HEK293T (cell line): Measurements from ENCODE around the gene RCHY1.

Experiments used
- CTCF ChIA-PET: fragments of 350-600 bp; formaldehyde crosslinking; extraction: SDS; loops from one replicate; lab custom pipeline; 2021; ENCODE audit warnings: antibody characterized with exemption, inconsistent platforms; lab: Yijun Ruan, JAX
- POLR2A ChIA-PET: fragments of 350-600 bp; formaldehyde crosslinking; extraction: SDS; loops from one replicate; lab custom pipeline; 2020; ENCODE audit warnings: antibody characterized with exemption, inconsistent platforms; lab: Yijun Ruan, JAX
- DNase-seq: peaks from one replicate; pipeline ENCODE4 v3.0.0; 2012; ENCODE audit warnings: mixed read lengths; ENCODE audit errors: extremely low spot score
- ARNT ChIP-seq: fragments of 450-650 bp; IDR thresholded peaks from 2 replicates; pipeline ENCODE4 v1.6.1; 2017; ENCODE audit warnings: mild to moderate bottlenecking
- BHLHE40 ChIP-seq: fragments of 450-650 bp; IDR thresholded peaks from 2 replicates; pipeline ENCODE4 v1.6.1; 2016; ENCODE audit warnings: mild to moderate bottlenecking, moderate library complexity, borderline replicate concordance
- CTBP1 ChIP-seq: fragments of 450-650 bp; IDR thresholded peaks from 2 replicates; pipeline ENCODE4 v1.6.1; 2016; ENCODE audit warnings: borderline replicate concordance
- ELF4 ChIP-seq: fragments of 450-650 bp; IDR thresholded peaks from 2 replicates; pipeline ENCODE4 v1.6.1; 2017; ENCODE audit warnings: antibody characterized with exemption
- FOXA1 ChIP-seq: fragments of 450-650 bp; IDR thresholded peaks from 2 replicates; pipeline ENCODE4 v1.6.1; 2016; ENCODE audit warnings: mild to moderate bottlenecking
- FOXK2 ChIP-seq: fragments of 450-650 bp; IDR thresholded peaks from 2 replicates; pipeline ENCODE4 v1.6.1; 2016; ENCODE audit warnings: mild to moderate bottlenecking
- FOXM1 ChIP-seq: fragments of 450-650 bp; IDR thresholded peaks from 2 replicates; pipeline ENCODE4 v1.6.1; 2017; ENCODE audit warnings: mild to moderate bottlenecking, borderline replicate concordance
- HDGF ChIP-seq: fragments of 450-650 bp; IDR thresholded peaks from 2 replicates; pipeline ENCODE4 v1.6.1; 2017; ENCODE audit warnings: antibody characterized with exemption, borderline replicate concordance
- L3MBTL2 ChIP-seq: fragments of 450-650 bp; conservative IDR thresholded peaks from 2 replicates; pipeline ENCODE4 v1.6.1; 2016; ENCODE audit warnings: mild to moderate bottlenecking
- LEF1 ChIP-seq: fragments of 450-650 bp; IDR thresholded peaks from 2 replicates; pipeline ENCODE4 v1.6.1; 2017; ENCODE audit warnings: mild to moderate bottlenecking, borderline replicate concordance
- NFRKB ChIP-seq: fragments of 450-650 bp; IDR thresholded peaks from 2 replicates; pipeline ENCODE4 v1.6.1; 2016; ENCODE audit warnings: mild to moderate bottlenecking, moderate library complexity
- SP1 ChIP-seq: fragments of 450-650 bp; IDR thresholded peaks from 2 replicates; pipeline ENCODE4 v1.6.1; 2017
- SUZ12 ChIP-seq: fragments of 450-650 bp; IDR thresholded peaks from 2 replicates; pipeline ENCODE4 v1.6.1; 2016; ENCODE audit warnings: mild to moderate bottlenecking
- TARDBP ChIP-seq: fragments of 450-650 bp; IDR thresholded peaks from 2 replicates; pipeline ENCODE4 v1.6.1; 2016
- ZNF384 ChIP-seq: fragments of 450-650 bp; IDR thresholded peaks from 2 replicates; pipeline ENCODE4 v1.6.1; 2016
- TF ChIP-seq, protein P1 (sequence below): fragments of 450-650 bp; IDR thresholded peaks from 2 replicates; pipeline ENCODE4 v1.6.1; 2016

RCHY1 gene

DNA sequence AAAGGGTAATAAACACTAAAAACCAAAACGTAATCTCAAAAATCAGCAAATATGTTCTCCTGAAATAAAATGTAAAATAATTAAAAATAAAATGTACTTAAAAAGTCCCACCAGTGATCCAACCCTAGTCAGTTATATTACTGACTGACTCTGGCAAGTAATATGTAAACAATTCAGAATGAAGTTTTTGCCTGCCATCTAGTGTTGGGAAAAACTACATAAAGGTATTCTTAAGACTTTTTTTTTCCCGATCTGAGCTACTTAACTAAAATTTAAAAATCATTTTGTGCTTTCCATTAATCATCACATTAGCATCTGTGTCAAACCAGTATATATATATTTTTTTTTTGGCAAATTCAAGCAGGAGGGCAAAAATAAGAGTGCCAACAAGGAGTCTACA is 24.0 kb downstream of the RCHY1 start:
- TF ChIP-seq BHLHE40 (no peak), CTBP1 (no peak), SP1 (no peak), FOXM1 (no peak), FOXK2 (no peak), L3MBTL2 (no peak), ARNT (no peak), ZNF384 (no peak), NFRKB (no peak), SUZ12 (no peak), TARDBP (no peak), FOXA1 (no peak), HDGF (no peak), LEF1 (no peak), ELF4 (no peak)
- TF ChIP-seq, protein P1, sequence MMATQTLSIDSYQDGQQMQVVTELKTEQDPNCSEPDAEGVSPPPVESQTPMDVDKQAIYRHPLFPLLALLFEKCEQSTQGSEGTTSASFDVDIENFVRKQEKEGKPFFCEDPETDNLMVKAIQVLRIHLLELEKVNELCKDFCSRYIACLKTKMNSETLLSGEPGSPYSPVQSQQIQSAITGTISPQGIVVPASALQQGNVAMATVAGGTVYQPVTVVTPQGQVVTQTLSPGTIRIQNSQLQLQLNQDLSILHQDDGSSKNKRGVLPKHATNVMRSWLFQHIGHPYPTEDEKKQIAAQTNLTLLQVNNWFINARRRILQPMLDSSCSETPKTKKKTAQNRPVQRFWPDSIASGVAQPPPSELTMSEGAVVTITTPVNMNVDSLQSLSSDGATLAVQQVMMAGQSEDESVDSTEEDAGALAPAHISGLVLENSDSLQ, result no peak
- ChIA-PET POLR2A (no interaction called here), CTCF (interaction anchor here (0.6 kb wide), 1 partner anchor 58 kb away, joined by 7 read pairs; no protein-coding TSS in a partner anchor)
- DNase-seq, result no peak

DNA sequence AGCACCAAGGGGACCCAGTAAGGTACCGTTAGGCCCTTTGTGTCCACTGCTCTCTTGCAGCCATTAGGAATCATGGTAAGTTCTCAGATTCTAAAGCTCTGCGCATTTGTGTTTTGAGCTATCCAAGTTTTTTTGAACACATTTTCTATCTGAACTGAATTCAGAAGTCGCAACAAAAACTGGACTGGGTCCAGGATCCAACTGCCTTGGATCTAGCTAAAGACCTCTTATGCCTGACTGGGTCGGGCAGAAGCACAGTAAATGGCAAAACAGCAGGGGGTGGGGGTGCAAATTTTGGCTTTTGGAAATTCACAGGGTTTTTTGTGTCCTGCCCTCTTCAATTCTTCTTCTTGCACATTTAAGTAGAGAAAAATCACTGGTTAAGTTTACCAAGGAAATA is 30.0 kb downstream of the RCHY1 start:
- TF ChIP-seq, protein P1, result no peak
- TF ChIP-seq NFRKB (no peak), LEF1 (no peak), BHLHE40 (no peak)
- POLR2A ChIA-PET, result no interaction called here

DNA sequence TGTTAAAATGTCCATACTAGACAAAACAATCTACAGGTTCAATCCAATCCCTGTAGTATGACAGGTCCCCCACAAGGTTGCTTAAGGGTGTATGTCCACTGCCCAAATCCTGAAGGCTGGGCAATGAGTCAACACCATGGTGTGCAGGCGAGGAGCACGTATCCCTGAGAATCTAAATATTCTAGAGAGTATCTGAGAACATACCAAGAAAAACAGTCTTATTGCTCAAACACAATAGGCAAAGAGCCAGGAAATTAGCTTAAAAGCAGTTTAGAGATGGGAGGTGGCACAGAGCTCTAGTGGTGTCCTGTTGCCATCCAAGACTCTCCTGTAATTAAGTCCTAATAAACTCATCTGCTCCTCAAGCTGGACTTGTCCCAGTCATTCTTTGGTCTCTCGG is 37.0 kb downstream of the RCHY1 start:
- no peak for DNase-seq
- TF ChIP-seq FOXK2 (no peak), L3MBTL2 (no peak), HDGF (no peak), NFRKB (no peak), BHLHE40 (no peak), ELF4 (no peak), ARNT (no peak), CTBP1 (no peak), SP1 (no peak), ZNF384 (no peak), FOXA1 (no peak)
- TF ChIP-seq, protein P1, result no peak
- POLR2A ChIA-PET, result no interaction called here
- CTCF ChIA-PET, result no interaction called here

More for the DNA sequence above, 30.0 kb downstream of the RCHY1 start:
- CTCF ChIA-PET, result interaction anchor here (0.6 kb wide), 1 partner anchor 806 kb away, joined by 11 read pairs; no protein-coding TSS in a partner anchor
- no peak for DNase-seq

DNA sequence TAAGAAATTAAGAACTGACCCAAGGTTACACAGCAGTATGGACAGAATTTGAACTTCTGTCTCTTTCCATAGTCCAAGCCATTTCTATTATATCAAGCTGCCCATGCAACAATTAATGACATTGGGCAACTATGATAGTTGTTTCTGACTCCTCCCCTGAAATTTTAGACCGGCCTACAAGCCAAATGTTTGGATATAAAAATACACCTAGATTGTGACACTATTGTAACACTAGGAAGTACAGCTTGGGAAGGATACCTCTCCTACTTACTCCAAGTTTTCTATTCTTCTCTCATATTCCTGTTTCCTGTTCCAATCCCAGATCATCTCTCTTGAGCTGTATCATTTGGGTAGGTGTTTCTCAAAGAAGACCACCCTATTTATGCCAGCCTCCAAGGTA is 43.5 kb downstream of the RCHY1 start:
- no peak for DNase-seq
- ChIA-PET CTCF (no interaction called here), POLR2A (no interaction called here)
- TF ChIP-seq HDGF (no peak), L3MBTL2 (no peak), FOXA1 (no peak), SP1 (no peak), NFRKB (no peak), ELF4 (no peak), CTBP1 (no peak), SUZ12 (no peak), ARNT (no peak), FOXM1 (no peak), TARDBP (no peak), ZNF384 (no peak)
- TF ChIP-seq, protein P1, result no peak

DNA sequence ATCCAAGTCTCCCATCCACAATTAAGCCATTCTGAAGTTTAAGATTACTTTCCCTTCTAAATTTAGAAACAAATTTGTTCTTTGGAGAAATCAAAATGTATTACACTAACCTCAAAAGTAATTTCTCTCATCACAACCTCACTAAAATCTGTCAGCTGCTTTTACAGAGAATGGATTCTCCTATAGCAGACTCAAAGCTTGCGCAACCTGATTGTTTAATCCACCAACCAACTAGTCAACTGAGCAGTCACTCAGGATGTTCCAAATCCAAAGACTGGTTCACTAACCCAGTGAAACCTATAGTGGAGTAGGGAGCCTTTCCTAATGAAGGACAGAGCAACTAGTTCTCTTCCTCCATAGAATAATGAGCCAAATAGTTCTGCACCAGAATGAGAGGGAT is 44.3 kb downstream of the RCHY1 start:
- no peak for DNase-seq
- ChIA-PET POLR2A (no interaction called here), CTCF (no interaction called here)
- TF ChIP-seq ZNF384, result no peak

DNA sequence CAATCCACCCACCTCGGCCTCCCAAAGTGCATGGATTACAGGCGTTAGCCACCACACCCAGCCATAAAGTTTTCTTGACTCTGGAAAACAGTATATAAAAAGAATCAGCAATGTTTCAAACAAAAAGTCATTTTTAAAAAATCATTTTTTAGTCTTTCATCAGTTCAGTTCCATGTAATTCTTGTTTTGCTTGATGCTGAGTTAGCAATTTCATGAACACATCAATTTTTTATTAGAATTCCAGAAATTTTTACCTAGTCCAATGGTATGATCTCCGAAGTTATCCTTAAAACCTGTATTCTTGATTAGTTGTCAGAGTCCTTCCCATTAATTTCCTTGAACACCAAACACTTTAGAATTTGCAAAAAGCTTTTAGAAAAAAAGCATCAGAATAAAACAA is 56.8 kb downstream of the RCHY1 start:
- DNase-seq, result no peak
- TF ChIP-seq LEF1, result no peak
- TF ChIP-seq FOXK2, result no peak
- no peak for TF ChIP-seq ELF4
- TF ChIP-seq ZNF384, result no peak
- TF ChIP-seq FOXM1, result no peak
- TF ChIP-seq ARNT, result no peak
- TF ChIP-seq CTBP1, result no peak
- POLR2A ChIA-PET, result no interaction called here
- CTCF ChIA-PET, result no interaction called here

DNA sequence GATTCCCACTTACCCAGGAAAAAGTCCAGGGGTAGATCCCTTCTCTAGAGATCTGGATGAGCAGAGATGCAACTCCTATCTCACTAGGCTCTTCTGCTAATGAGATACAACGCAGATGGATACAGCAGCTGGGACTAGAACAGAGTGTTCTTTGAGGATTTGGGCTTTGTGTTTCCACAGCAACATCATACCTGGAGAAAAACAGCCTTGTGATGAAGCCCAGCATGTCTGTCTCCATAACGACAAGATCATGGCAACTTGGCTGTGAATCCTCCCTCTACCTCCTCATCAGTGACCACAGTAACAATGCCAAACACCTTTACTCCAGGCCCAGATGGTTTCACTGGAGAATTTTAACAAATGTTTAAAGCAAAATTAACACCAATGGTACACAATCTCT is 80.1 kb downstream of the RCHY1 start:
- POLR2A ChIA-PET, result no interaction called here
- DNase-seq, result no peak
- CTCF ChIA-PET, result no interaction called here
- TF ChIP-seq LEF1 (no peak), SP1 (no peak), ELF4 (no peak), ARNT (no peak), NFRKB (no peak), CTBP1 (no peak)
